Endodermal cell (in vitro differentiated cells): Measurements from ENCODE around the gene REXO1. TPM values are rescaled to one million over a fixed set of nuclear protein-coding genes. Genes with fewer than 3 reads are reported as not detected.

ENCODE experiments used
- DNase-seq: peaks from one replicate; pipeline ENCODE4 v3.0.0-alpha.2; 2017
- H3K27ac ChIP-seq: 2 replicates; pipeline ENCODE4 v1.5.1; 2013; ENCODE audit warnings: mild to moderate bottlenecking, low read depth, low read length, moderate library complexity
- H3K27me3 ChIP-seq: 2 replicates; pipeline ENCODE4 v1.6.1; 2013; ENCODE audit warnings: mild to moderate bottlenecking, low read length, moderate library complexity; ENCODE audit not compliant: insufficient read depth, control insufficient read depth, poor library complexity, severe bottlenecking
- H3K36me3 ChIP-seq: 2 replicates; pipeline ENCODE4 v1.7.0; 2013; ENCODE audit warnings: mild to moderate bottlenecking, low read length, moderate library complexity; ENCODE audit not compliant: control insufficient read depth, insufficient read depth
- H3K4me1 ChIP-seq: one replicate; pipeline ENCODE4 v1.7.0; 2013; ENCODE audit warnings: low read length; ENCODE audit not compliant: control insufficient read depth, insufficient read depth
- H3K4me3 ChIP-seq: 2 replicates; pipeline ENCODE4 v1.5.1; 2013; ENCODE audit warnings: mild to moderate bottlenecking, low read length, moderate library complexity
- H3K9ac ChIP-seq: 2 replicates; pipeline ENCODE4 v1.6.1; 2013; ENCODE audit warnings: mild to moderate bottlenecking, low read length, moderate library complexity; ENCODE audit not compliant: poor library complexity, severe bottlenecking; ENCODE audit errors: extremely low read depth
- H3K9me3 ChIP-seq: 2 replicates; pipeline ENCODE4 v1.6.1; 2013; ENCODE audit warnings: mild to moderate bottlenecking, low read length, moderate library complexity; ENCODE audit not compliant: control insufficient read depth
- H3K27ac Mint-ChIP-seq: 2 replicates; pipeline ENCODE4 v1.8.0; 2020; ENCODE audit warnings: mixed read lengths
- H3K27me3 Mint-ChIP-seq: 2 replicates; pipeline ENCODE4 v1.8.0; 2021; ENCODE audit warnings: mild to moderate bottlenecking, mixed read lengths; ENCODE audit not compliant: insufficient read depth
- H3K36me3 Mint-ChIP-seq: 2 replicates; pipeline ENCODE4 v1.8.0; 2020; ENCODE audit warnings: low read depth, mixed read lengths
- H3K4me1 Mint-ChIP-seq: 2 replicates; pipeline ENCODE4 v1.8.0; 2020; ENCODE audit warnings: mixed read lengths
- H3K4me3 Mint-ChIP-seq: 2 replicates; pipeline ENCODE4 v1.8.0; 2020; ENCODE audit warnings: mild to moderate bottlenecking, moderate library complexity, mixed read lengths
- H3K9me3 Mint-ChIP-seq: 2 replicates; pipeline ENCODE4 v1.8.0; 2020; ENCODE audit warnings: mild to moderate bottlenecking, mixed read lengths
- WGBS, 2 experiments: methylation state at CpG; one replicate each; pipeline versions ENCODE4 v1.1.5 to v1.1.7; 2013; ENCODE audit warnings: missing lambda C conversion rate in 2 of 2, mixed read lengths in 1 of 2; ENCODE audit not compliant: insufficient coverage in 1 of 2, insufficient read length in 1 of 2; 5-methylcytosine and 5-hydroxymethylcytosine counted together
- total RNA-seq, 2 donors: library from RNA; stranded (reverse); fragmentation: NEBNext Ultra II Directional in 1 of 2; extraction: Animal tissue kit (Norgen Biotek cat#: 25700) in 1 of 2; gene quantifications; 2 replicates in 1 of 2; 3 replicates in 1 of 2; pipeline ENCODE4 v1.2.1, GENCODE V29; 2021
- TF ChIP-seq, protein P1 (sequence below): fragments of 200-600 bp; sonication (generic); conservative IDR thresholded peaks from 2 replicates; pipeline ENCODE4 v1.5.0; 2021; ENCODE audit warnings: antibody characterized with exemption, mild to moderate bottlenecking

The REXO1 gene
- total RNA-seq, 2 donors from 2014 or later, result 51.6 to 56.4 TPM

DNA sequence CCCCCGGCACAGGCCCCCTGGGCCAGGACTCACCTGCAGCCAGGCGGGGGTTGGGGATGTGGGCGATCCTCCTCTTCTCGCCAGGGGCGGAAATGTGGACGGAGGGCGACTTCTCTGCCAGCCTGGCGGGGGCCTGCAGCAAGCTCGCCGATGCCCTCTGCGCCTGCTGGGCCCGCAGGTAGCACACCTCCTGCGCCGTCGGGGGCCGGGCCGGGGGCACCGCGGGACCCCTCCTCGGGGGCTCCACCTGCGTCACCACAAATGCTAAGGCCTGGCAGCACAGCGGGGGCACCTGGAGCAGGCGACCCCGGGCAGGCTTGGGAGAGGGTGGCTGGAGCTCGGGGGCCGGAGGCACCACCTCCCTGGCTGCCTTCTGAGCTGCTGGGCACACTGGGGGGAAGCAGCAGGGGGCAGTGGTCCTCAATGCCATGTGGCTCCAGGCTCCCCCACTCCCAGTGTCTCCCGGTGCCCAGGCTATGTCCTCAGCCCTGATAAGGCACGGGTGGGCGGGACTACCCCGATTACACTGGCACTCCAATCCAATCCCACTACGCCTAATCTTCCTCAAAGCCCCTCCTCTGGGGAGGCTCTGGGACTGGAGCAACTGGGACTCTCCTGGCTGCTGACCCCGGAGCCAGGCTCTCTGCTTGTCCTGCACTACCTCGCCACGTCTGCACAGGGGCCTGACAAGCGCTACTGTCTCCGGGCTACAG is 24.6 kb downstream of the REXO1 start:
- peaks cover 26% of the 10 kb centered on the region for H3K36me3 ChIP-seq
- no peak overlapping the region for H3K27ac ChIP-seq
- H3K4me1 Mint-ChIP-seq, result peaks cover 1% of the 10 kb centered on the region
- H3K9me3 ChIP-seq, result no peaks in the 10 kb centered on the region
- DNase-seq, result peak; percentile 66
- H3K27ac Mint-ChIP-seq, result no peak overlapping the region
- H3K27me3 ChIP-seq, result no peaks in the 10 kb centered on the region
- H3K9ac ChIP-seq, result no peak overlapping the region
- no peak overlapping the region for H3K4me3 ChIP-seq
- H3K27me3 Mint-ChIP-seq, result no peaks in the 10 kb centered on the region
- no peak overlapping the region for H3K4me3 Mint-ChIP-seq
- H3K36me3 Mint-ChIP-seq, result peaks cover 25% of the 10 kb centered on the region
- H3K9me3 Mint-ChIP-seq, result no peaks in the 10 kb centered on the region
- H3K4me1 ChIP-seq, result peaks cover 6% of the 10 kb centered on the region
- 92% methylated on average over 26 to 36 of the region's 36 CpGs for WGBS, 2 experiments
- TF ChIP-seq, protein P1, sequence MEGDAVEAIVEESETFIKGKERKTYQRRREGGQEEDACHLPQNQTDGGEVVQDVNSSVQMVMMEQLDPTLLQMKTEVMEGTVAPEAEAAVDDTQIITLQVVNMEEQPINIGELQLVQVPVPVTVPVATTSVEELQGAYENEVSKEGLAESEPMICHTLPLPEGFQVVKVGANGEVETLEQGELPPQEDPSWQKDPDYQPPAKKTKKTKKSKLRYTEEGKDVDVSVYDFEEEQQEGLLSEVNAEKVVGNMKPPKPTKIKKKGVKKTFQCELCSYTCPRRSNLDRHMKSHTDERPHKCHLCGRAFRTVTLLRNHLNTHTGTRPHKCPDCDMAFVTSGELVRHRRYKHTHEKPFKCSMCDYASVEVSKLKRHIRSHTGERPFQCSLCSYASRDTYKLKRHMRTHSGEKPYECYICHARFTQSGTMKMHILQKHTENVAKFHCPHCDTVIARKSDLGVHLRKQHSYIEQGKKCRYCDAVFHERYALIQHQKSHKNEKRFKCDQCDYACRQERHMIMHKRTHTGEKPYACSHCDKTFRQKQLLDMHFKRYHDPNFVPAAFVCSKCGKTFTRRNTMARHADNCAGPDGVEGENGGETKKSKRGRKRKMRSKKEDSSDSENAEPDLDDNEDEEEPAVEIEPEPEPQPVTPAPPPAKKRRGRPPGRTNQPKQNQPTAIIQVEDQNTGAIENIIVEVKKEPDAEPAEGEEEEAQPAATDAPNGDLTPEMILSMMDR, result no peak

DNA sequence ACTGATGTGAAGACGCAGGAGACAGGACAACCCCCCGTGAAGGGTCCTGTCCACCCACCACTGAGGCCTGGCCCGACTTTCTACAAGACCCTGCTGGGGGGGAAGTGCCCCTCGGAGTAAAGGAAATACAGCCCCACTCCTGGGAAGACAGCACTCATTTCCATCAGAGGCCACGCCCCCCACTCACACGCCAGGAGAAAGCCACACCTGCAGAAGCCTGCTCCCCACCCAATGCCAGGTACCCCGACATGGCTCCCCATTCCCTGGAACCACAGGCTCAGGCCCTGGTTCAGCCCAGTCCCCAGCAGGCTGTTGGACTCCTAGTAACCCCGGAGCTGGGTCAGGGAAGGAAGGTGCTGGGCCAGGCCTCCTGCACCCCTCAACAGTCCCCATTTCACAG is 25.3 kb downstream of the REXO1 start:
- H3K27me3 Mint-ChIP-seq, result no peaks in the 10 kb centered on the region
- H3K4me1 ChIP-seq, result peaks cover 6% of the 10 kb centered on the region
- H3K9me3 Mint-ChIP-seq, result no peaks in the 10 kb centered on the region
- no peaks in the 10 kb centered on the region for H3K9me3 ChIP-seq
- no peak overlapping the region for H3K4me3 ChIP-seq
- DNase-seq, result no peak
- no peak overlapping the region for H3K27ac Mint-ChIP-seq
- peaks cover 1% of the 10 kb centered on the region for H3K4me1 Mint-ChIP-seq
- H3K36me3 ChIP-seq, result peaks cover 31% of the 10 kb centered on the region
- H3K27me3 ChIP-seq, result no peaks in the 10 kb centered on the region
- H3K9ac ChIP-seq, result no peak overlapping the region
- H3K36me3 Mint-ChIP-seq, result peaks cover 27% of the 10 kb centered on the region
- H3K4me3 Mint-ChIP-seq, result no peak overlapping the region
- WGBS, 2 experiments, result 91 to 100% methylated on average over 4 to 8 of the region's 8 CpGs
- H3K27ac ChIP-seq, result no peak overlapping the region
- TF ChIP-seq, protein P1, result no peak

DNA sequence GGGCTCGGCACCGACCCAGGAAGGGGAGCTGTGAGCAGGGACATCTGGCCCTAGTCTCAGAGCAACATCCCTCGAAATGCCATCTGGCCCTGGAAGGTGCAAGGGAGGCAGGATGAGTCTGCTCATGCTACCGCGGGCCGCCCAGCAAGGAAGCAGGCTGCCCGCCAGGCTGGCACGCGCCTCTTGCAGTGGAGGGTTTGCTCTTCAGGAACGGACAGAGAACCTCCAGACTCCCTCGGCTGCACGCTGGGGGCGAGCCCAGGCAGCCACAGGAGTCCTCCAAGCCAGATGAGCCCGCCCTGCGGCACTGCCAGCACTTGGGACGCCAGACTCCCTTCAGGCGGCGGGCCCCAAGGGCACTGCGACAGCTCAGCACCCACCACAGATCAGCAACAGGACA is 26.1 kb downstream of the REXO1 start:
- Mint-ChIP-seq H3K27me3 (no peaks in the 10 kb centered on the region), H3K4me1 (peaks cover 1% of the 10 kb centered on the region), H3K36me3 (peaks cover 29% of the 10 kb centered on the region), H3K9me3 (no peaks in the 10 kb centered on the region), H3K4me3 (no peak overlapping the region), H3K27ac (no peak overlapping the region)
- Histone ChIP-seq H3K9me3 (no peaks in the 10 kb centered on the region), H3K36me3 (peaks cover 35% of the 10 kb centered on the region), H3K4me1 (peaks cover 6% of the 10 kb centered on the region), H3K4me3 (no peak overlapping the region), H3K9ac (no peak overlapping the region), H3K27me3 (no peaks in the 10 kb centered on the region), H3K27ac (no peak overlapping the region)
- 97% methylated on average over 15 to 19 of the region's 19 CpGs for WGBS, 2 experiments
- TF ChIP-seq, protein P1, result no peak
- DNase-seq, result no peak
